Endothelial cell of umbilical vein (primary cell): ENCODE measurements around the gene IQGAP3. TPM values are rescaled to one million over a fixed set of nuclear protein-coding genes. Genes with fewer than 3 reads are reported as not detected.

Experiments used
- BruUV-seq: library from RNA; stranded (reverse); fragments of 400-500 nt; replicated peaks from 2 replicates; lab custom pipeline; 2021; lab: Mats Ljungman, UMichigan
- CTCF ChIA-PET: fragments of 300-600, 350-600 bp; sonication (Branson Sonifier 250); formaldehyde crosslinking; loops from one replicate; lab custom pipeline; 2021; ENCODE audit warnings: antibody characterized with exemption, inconsistent platforms; lab: Charles Lee
- POLR2A ChIA-PET: fragments of 300-600, 350-600 bp; sonication (Branson Sonifier 250); formaldehyde crosslinking; loops from one replicate; lab custom pipeline; 2021; ENCODE audit warnings: antibody characterized with exemption, inconsistent platforms; lab: Charles Lee
- DNase-seq: peaks from one replicate; pipeline ENCODE4 v3.0.0-alpha.2; 2011; ENCODE audit warnings: low read depth, low spot score
- FAIRE-seq: peaks from 2 replicates; lab custom pipeline; 2011; peaks lifted over from hg19 to GRCh38; lab: Jason Lieb, UNC
- H2AFZ ChIP-seq: 2 replicates; pipeline ENCODE4 v1.6.0; 2012; ENCODE audit warnings: low read depth, low read length, control low read depth, inconsistent platforms
- H3K27ac ChIP-seq: 2 replicates; pipeline ENCODE4 v1.5.1; 2011; ENCODE audit warnings: low read depth, mild to moderate bottlenecking, control low read depth, low read length, moderate library complexity; ENCODE audit not compliant: insufficient read depth
- H3K27me3 ChIP-seq, 2 experiments: 2 replicates each; pipeline versions ENCODE4 v1.6.0 to v1.6.1; 2011; ENCODE audit warnings: low read length in 2 of 2, mixed read lengths in 1 of 2; ENCODE audit not compliant: control insufficient read depth in 2 of 2, insufficient read depth in 2 of 2
- H3K36me3 ChIP-seq, 2 experiments: 2 replicates in 1 of 2; 3 replicates in 1 of 2; pipeline ENCODE4 v1.5.1; 2011; ENCODE audit warnings: low read length in 2 of 2, mild to moderate bottlenecking in 1 of 2, moderate library complexity in 1 of 2; ENCODE audit not compliant: control insufficient read depth in 2 of 2, insufficient read depth in 2 of 2; ENCODE audit errors: extremely low read depth in 1 of 2
- H3K4me1 ChIP-seq: 3 replicates; pipeline ENCODE4 v1.5.1; 2011; ENCODE audit warnings: mild to moderate bottlenecking, low read length; ENCODE audit not compliant: control insufficient read depth, insufficient read depth; ENCODE audit errors: extremely low read depth
- H3K4me2 ChIP-seq: 2 replicates; pipeline ENCODE4 v1.6.1; 2011; ENCODE audit warnings: low read length, control low read depth, mixed read lengths; ENCODE audit not compliant: insufficient read depth
- H3K4me3 ChIP-seq, 3 experiments: fragments of 200-600 bp in 1 of 3; sonication (generic), shearing (Covaris generic) in 1 of 3; replicated peaks in 1 of 3; 2 replicates each; pipeline ENCODE4 v1.5.1; 2011 to 2016; ENCODE audit warnings: control low read depth in 3 of 3, low read length in 3 of 3, mild to moderate bottlenecking in 2 of 3, inconsistent platforms in 1 of 3, low read depth in 1 of 3, moderate library complexity in 1 of 3; ENCODE audit not compliant: insufficient read depth in 1 of 3
- H3K79me2 ChIP-seq: 2 replicates; pipeline ENCODE4 v1.6.0; 2012; ENCODE audit warnings: low read length, inconsistent platforms; ENCODE audit not compliant: control insufficient read depth, insufficient read depth
- H3K9ac ChIP-seq: replicated peaks from 2 replicates; pipeline ENCODE3; 2011; ENCODE audit warnings: low read length, control low read depth; ENCODE audit not compliant: insufficient read depth; ENCODE audit errors: extremely low read depth
- H3K9me1 ChIP-seq: replicated peaks from 3 replicates; pipeline ENCODE4 v1.6.0; 2011; ENCODE audit warnings: mild to moderate bottlenecking, low read length; ENCODE audit not compliant: control insufficient read depth, insufficient read depth; ENCODE audit errors: extremely low read depth
- H3K9me3 ChIP-seq: replicated peaks from 2 replicates; pipeline ENCODE4 v1.5.1; 2012; ENCODE audit warnings: low read length, inconsistent platforms; ENCODE audit not compliant: control insufficient read depth, insufficient read depth
- H4K20me1 ChIP-seq: replicated peaks from 2 replicates; pipeline ENCODE3; 2011; ENCODE audit warnings: mild to moderate bottlenecking, low read length; ENCODE audit not compliant: control insufficient read depth, insufficient read depth; ENCODE audit errors: extremely low read depth
- CTCF ChIP-seq, 2 donors: IDR thresholded peaks; 1 replicate in 1 of 2; 2 replicates in 1 of 2; pipeline ENCODE4 v1.5.1; 2011; ENCODE audit warnings: low read length in 2 of 2, mild to moderate bottlenecking in 2 of 2, moderate library complexity in 2 of 2, control low read depth in 1 of 2, inconsistent platforms in 1 of 2, low read depth in 1 of 2; ENCODE audit not compliant: insufficient read depth in 1 of 2; ENCODE audit errors: extremely low read depth in 1 of 2
- EZH2 ChIP-seq: IDR thresholded peaks from 2 replicates; pipeline ENCODE4 v1.6.1; 2012; ENCODE audit warnings: borderline replicate concordance, low read depth, mild to moderate bottlenecking, moderate library complexity, low read length, inconsistent platforms; ENCODE audit not compliant: severe bottlenecking
- GATA2 ChIP-seq: IDR thresholded peaks from 2 replicates; pipeline ENCODE4 v1.7.0; 2011; ENCODE audit warnings: low read depth, mild to moderate bottlenecking, moderate library complexity, mixed read lengths, low read length; ENCODE audit not compliant: insufficient read length, insufficient read depth
- JUN ChIP-seq: IDR thresholded peaks from 2 replicates; pipeline ENCODE4 v1.6.1; 2011; ENCODE audit warnings: borderline replicate concordance, low read depth; ENCODE audit not compliant: insufficient read length, insufficient read depth
- MYC ChIP-seq: IDR thresholded peaks from one replicate; pipeline ENCODE4 v1.6.1; 2011; ENCODE audit warnings: mild to moderate bottlenecking, low read depth, low read length
- POLR2AphosphoS5 ChIP-seq: IDR thresholded peaks from 2 replicates; pipeline ENCODE4 v1.6.1; 2012; ENCODE audit warnings: low read depth, mild to moderate bottlenecking, control low read depth, low read length, moderate library complexity; ENCODE audit not compliant: insufficient read depth
- dilution Hi-C: fragments of 300-500 bp; cut with MboI; formaldehyde crosslinking; loops from one replicate; pipeline ENCODE4 v1.15.0; 2019; ENCODE audit warnings: low sequenced_read_pairs; ENCODE audit not compliant: extremely low pct_ligation_motif_present
- intact Hi-C: fragments of 100-400 bp; cut with micrococcal nuclease; formaldehyde crosslinking; loops from one replicate; pipeline ENCODE4 v1.10.0; 2022
- polyA plus RNA-seq, 4 experiments: library from polyadenylated mRNA; depleted of rRNA in 3 of 4; stranded (reverse) in 3 of 4; unstranded in 1 of 4; fragments of >200 nt; gene quantifications; 2 replicates each; pipeline versions ENCODE4 v1.2.1 to v1.2.3, GENCODE V29; 2011 to 2012; ENCODE audit warnings: missing spikeins in 1 of 4
- total RNA-seq: library from RNA; stranded (reverse); gene quantifications from 2 replicates; pipeline ENCODE4 v1.2.3, GENCODE V29; 2021

IQGAP3 gene
- total and polyA plus RNA-seq, 2 donors (not counting 3 experiments of a cell fraction or from before 2014, with no cell fraction given) = 28.3 to 60.7 TPM

- Histone ChIP-seq H3K4me1 (no peaks in the 10 kb centered on the region), H3K79me2 (no peaks in the 10 kb centered on the region), H3K9me1 (no peaks in the 10 kb centered on the region), H2AFZ (no peak overlapping the region), H4K20me1 (no peaks in the 10 kb centered on the region), H3K9me3 (no peaks in the 10 kb centered on the region), H3K36me3 (no peaks in the 10 kb centered on the region), H3K27ac (no peak overlapping the region), H3K4me2 (no peak overlapping the region), H3K9ac (no peak overlapping the region), H3K27me3 (peaks cover 0 to 3% of the 10 kb centered on the region in 2 experiments), H3K4me3 (no peak overlapping the region)
- POLR2A ChIA-PET = no interaction called here
- intact Hi-C loops (no loop called here), dilution Hi-C loops (no loop called here)
- no peak for DNase-seq
- BruUV-seq = no TSS peak
- FAIRE-seq = no peak
- no peak for TF ChIP-seq GATA2
- TF ChIP-seq EZH2 = no peak
- TF ChIP-seq JUN = no peak
- TF ChIP-seq POLR2AphosphoS5 = no peak
- TF ChIP-seq CTCF (IDR thresholded peaks at IDR 0.05; ENCODE audit: extremely low read depth in 1 of 2, insufficient read depth in 1 of 2, low read depth in 1 of 2, low read length in 2 of 2) = no peak
- TF ChIP-seq MYC = no peak
- CTCF ChIA-PET = interaction anchor here (0.6 kb wide), 1 partner anchor 31 kb away, joined by 4 read pairs; no protein-coding TSS in a partner anchor
Observed at GRCh38 chr1:156511644-156512043, 60.7 kb downstream of the IQGAP3 start.
